ENCODE results near the gene FMNL2. TPM values are rescaled to one million over a fixed set of nuclear protein-coding genes. Genes with fewer than 3 reads are reported as not detected.

The FMNL2 gene
- total RNA-seq, 2 experiments from 2014 or later: 0.57 to 0.93 TPM

GRCh38 chr2:152336854-152337510 is 2.0 kb downstream of the FMNL2 start:
- CTCF ChIA-PET: interaction anchor here (0.7 kb wide), 1 partner anchor 145 kb away, joined by 3 read pairs; no protein-coding TSS in a partner anchor
- POLR2A ChIA-PET: no interaction called here

- ChIA-PET POLR2A (no interaction called here), CTCF (no interaction called here)
Measured at GRCh38 chr2:152337511-152337903, 2.5 kb downstream of the FMNL2 start.

GRCh38 chr2:152339556-152340286 is 4.7 kb downstream of the FMNL2 start:
- POLR2A ChIA-PET: no interaction called here
- CTCF ChIA-PET: no interaction called here

GRCh38 chr2:152342259-152343046 is 7.5 kb downstream of the FMNL2 start:
- CTCF ChIA-PET: no interaction called here
- POLR2A ChIA-PET: no interaction called here

- ChIA-PET CTCF (no interaction called here), POLR2A (no interaction called here)
Measured at GRCh38 chr2:152343426-152343825, 8.5 kb downstream of the FMNL2 start.

GRCh38 chr2:152344579-152345195 is 9.7 kb downstream of the FMNL2 start:
- CTCF ChIA-PET: no interaction called here
- POLR2A ChIA-PET: no interaction called here

GRCh38 chr2:152347076-152347475 is 12.1 kb downstream of the FMNL2 start:
- CTCF ChIA-PET: no interaction called here
- POLR2A ChIA-PET: no interaction called here

- POLR2A ChIA-PET: no interaction called here
- CTCF ChIA-PET: no interaction called here
Measured at GRCh38 chr2:152348388-152348787, 13.4 kb downstream of the FMNL2 start.

- POLR2A ChIA-PET: no interaction called here
- CTCF ChIA-PET: no interaction called here
Measured at GRCh38 chr2:152349416-152349815, 14.4 kb downstream of the FMNL2 start.

- ChIA-PET CTCF (no interaction called here), POLR2A (no interaction called here)
Measured at GRCh38 chr2:152350155-152350679, 15.2 kb downstream of the FMNL2 start.

- CTCF ChIA-PET: no interaction called here
Measured at GRCh38 chr2:152352616-152353015, 17.6 kb downstream of the FMNL2 start.

GRCh38 chr2:152353364-152353763 is 18.4 kb downstream of the FMNL2 start:
- ChIA-PET POLR2A (no interaction called here), CTCF (no interaction called here)

More at GRCh38 chr2:152352616-152353015, 17.6 kb downstream of the FMNL2 start:
- POLR2A ChIA-PET: no interaction called here

- POLR2A ChIA-PET: no interaction called here
- CTCF ChIA-PET: no interaction called here
Measured at GRCh38 chr2:152354069-152354755, 19.2 kb downstream of the FMNL2 start.

- POLR2A ChIA-PET: no interaction called here
- CTCF ChIA-PET: no interaction called here
Measured at GRCh38 chr2:152354909-152355308, 19.9 kb downstream of the FMNL2 start.

GRCh38 chr2:152355409-152355831 is 20.4 kb downstream of the FMNL2 start:
- CTCF ChIA-PET: no interaction called here
- POLR2A ChIA-PET: no interaction called here

GRCh38 chr2:152359573-152360363 is 24.8 kb downstream of the FMNL2 start:
- CTCF ChIA-PET: no interaction called here
- POLR2A ChIA-PET: no interaction called here

- ChIA-PET POLR2A (no interaction called here), CTCF (no interaction called here)
Measured at GRCh38 chr2:152363936-152364335, 29.0 kb downstream of the FMNL2 start.

GRCh38 chr2:152367547-152368390 is 32.8 kb downstream of the FMNL2 start:
- ChIA-PET POLR2A (no interaction called here), CTCF (no interaction called here)
